ENCODE data around the gene LGALS3BP.

The LGALS3BP gene

GRCh38 chr17:79014158-79014758 lies 34.5 kb upstream of the LGALS3BP start:
- DNase-seq (ENCODE audit: insufficient read length, low spot score) (no peak), FAIRE-seq (no peak)

DNA sequence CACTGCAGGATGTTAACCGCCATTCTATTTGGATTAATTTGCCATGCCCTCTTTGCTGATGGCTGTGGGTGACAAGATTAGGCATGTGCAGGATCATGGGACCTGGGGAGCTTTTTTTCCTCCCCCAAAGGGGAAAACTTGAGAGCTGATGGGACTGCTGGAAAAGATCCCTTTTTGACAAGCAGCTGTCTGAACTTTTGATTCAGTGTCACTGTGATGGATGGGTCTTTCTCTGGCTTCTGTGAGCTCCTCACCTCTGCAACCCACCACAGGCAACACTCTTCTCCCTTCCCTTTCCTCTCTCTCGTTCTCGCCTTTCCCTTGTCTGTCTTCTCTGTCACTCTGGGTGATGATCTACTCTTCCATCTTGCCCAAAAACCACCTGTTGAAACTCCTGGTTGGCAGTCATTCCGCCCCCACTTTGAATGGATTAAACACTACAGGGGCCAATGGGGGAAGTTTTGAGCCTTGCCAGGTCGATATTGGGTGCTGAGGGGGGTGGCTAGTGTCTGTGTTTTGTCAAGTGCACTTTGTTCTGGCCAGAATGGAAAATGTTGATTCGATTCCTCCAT lies 32.9 kb upstream of the LGALS3BP start:
- no peak for FAIRE-seq
- DNase-seq (ENCODE audit: insufficient read length, low spot score): no peak

- FAIRE-seq: no peak
Measured at GRCh38 chr17:79011451-79012147, 31.9 kb upstream of the LGALS3BP start.

GRCh38 chr17:79010304-79010646 lies 30.6 kb upstream of the LGALS3BP start:
- DNase-seq (ENCODE audit: insufficient read length, low spot score): no peak
- no peak for FAIRE-seq

More at GRCh38 chr17:79011451-79012147, 31.9 kb upstream of the LGALS3BP start:
- DNase-seq (ENCODE audit: insufficient read length, low spot score): no peak

- DNase-seq (ENCODE audit: insufficient read length, low spot score): peak; percentile 90
- FAIRE-seq: peak; percentile 69
Measured at GRCh38 chr17:79009397-79010303, 29.9 kb upstream of the LGALS3BP start, which contains the start of gene CANT1. Gene CANT1 (minus strand): TSS chr17:79009764. CDS start chr17:78997622, 12,142 bp downstream.

GRCh38 chr17:79008666-79009387 lies 29.1 kb upstream of the LGALS3BP start:
- no peak for DNase-seq (ENCODE audit: insufficient read length, low spot score)
- FAIRE-seq: peak; percentile 16

GRCh38 chr17:79007504-79008381 lies 28.0 kb upstream of the LGALS3BP start:
- FAIRE-seq (no peak), DNase-seq (ENCODE audit: insufficient read length, low spot score) (no peak)

DNA sequence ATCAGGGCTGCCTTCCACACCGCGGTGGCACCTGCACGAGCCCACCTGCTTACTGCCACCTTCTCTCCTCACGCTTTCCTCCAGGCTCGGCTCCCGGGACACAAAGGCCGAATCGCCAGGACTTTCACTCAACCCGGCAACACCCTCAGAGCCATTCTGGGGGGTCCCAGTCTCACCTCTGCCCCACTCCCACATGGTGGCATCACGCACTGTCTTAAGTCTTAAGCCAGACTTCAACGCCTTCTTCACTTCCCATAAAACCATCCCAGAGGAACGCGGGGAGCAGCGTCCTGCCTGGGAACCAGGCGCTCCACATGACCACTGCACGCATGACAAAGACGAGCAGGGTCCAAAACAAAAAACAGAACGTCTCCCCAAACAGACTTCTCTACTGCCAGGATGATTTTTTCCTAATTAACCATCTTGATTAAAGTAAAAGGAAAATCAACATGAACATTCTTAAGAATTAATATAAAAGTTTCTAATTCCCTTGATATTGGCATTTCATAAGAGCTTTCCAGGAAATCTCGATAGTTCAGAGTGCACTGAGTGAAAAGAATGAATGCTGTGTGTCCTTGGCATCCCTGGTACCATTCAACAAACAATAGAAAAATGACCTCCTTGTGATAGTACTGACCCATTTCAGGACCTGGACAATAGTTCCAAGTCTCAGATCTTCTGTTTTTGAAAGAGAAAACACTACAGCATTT lies 27.2 kb upstream of the LGALS3BP start:
- DNase-seq (ENCODE audit: insufficient read length, low spot score) (no peak), FAIRE-seq (no peak)

DNA sequence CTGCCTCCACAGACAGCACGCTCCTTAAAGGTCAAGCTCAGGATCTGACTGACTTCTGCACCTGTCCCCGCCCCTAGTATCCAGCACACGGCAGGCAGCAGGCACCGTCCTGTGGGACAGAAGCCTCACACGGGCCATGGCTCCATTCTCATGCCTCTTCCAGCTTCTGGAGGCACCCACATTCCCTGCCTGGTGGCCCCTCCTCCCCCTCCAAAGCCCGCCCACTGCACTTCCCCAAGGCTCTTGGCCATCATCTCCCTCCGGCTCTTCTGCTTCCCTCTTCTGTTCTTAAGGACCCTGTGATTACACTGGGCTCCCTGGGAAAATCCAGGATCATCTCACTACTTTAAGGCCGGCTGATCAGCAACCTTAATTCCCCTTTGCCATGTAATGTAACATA lies 26.3 kb upstream of the LGALS3BP start:
- no peak for DNase-seq (ENCODE audit: insufficient read length, low spot score)
- FAIRE-seq: no peak

DNA sequence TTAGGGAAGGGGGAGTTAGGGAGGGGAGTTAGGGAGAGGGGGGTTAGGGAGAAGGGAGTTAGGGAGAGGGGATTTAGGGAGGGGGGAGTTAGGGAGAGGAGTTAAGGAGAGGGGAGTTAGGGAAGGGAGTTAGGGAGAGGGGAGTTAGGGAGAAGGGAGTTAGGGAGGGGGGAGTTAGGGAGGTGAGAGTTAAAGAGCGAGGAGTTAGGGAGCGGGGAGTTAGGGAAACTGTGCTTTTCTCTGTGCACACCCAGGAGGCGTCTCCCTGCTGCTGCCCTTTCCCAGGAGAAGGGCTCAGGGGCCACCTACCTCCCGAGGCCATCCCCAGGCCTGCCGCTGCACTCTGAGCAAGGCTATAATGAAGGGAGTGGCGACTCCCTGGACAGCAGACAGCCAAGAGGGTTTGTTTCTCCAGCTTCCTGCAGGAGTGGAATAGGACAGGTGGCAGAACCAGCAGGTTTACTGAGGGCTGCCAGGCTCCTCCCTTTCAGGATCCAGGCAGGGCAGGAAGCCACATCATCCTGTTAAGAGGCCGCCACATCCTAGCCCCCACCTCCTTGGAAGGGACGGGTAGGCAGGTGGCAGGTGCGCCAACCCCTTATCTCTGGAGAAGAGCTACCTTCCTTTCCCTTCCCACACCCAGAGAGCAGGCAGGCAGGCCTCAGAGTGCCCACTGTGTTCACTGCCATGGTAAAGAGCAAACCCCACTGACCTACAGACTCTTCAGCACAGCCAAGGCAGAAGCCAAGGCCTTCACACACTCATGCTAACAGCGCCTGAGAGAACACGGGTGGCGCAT lies 25.5 kb upstream of the LGALS3BP start:
- FAIRE-seq (no peak), DNase-seq (ENCODE audit: insufficient read length, low spot score) (no peak)

DNA sequence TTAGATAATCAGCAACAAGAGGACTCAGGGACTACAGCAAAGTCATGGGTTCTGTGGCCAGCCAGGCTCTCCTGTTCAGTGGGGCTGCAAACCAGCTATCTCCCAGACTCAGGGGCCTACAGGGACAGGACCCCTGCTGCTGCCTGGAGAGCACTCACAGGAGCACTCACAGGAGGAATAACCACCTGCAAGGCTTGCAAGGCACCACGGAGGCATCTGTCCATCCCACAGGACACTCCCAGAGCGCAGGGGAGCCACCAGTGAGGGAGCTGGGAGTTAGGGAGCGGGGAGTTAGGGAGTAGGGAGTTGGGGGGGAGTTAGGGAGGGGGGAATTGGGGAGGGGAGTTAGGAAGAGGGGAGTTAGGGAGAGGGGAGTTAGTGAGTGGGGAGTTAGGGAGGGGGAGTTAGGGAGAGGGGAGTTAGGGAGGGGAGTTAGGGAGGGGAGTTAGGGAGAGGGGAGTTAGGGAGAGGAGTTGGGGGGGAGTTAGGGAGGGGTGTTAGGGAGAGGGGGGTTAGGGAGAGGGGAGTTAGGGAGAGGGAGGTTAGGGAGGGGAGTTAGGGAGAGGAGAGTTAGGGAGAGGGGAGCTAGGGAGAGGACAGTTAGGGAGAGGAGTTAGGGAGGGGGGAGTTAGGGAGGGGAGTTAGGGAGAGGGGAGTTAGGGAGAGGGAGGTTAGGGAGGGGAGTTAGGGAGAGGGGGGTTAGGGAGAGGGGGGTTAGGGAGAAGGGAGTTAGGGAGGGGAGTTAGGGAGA lies 24.1 kb upstream of the LGALS3BP start:
- FAIRE-seq: no peak
- DNase-seq (ENCODE audit: insufficient read length, low spot score): no peak

DNA sequence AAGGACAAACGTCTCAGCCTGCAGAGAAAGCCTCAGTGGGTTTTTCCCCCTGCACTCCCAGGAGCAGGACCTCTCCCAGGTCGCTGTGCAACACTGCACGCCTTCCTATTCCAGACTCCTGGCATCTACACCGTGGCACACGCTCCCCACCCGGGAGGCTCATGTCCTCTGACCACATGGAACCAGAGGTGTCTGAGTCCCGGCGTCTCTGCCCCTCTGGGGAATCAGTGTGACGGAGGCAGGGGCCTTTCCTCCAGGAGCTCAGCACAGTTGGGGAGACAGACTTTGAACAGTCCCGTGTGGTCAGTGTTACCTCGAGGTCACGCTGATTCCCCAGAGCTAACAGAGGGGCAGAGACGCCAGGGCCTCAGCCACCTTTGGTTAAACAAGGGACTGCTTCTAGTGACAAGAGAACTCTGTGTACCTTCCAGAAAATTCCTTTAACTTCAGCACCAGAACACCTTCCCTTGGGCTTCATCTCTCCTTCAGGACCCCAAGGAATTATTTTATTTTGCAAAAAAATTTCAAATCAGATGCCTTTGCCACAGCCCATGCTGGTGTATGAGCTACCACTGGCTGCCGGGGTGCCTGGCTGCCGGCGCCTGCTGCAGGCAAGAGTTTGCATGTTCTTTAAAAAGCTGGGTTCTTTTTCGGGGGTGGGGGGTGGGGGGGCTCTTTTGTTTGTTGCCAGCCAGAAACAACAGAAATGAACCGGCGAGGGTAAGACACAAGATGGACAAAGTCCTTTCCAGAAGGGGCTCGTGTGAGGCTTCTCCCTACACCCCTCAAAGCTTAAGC lies 23.3 kb upstream of the LGALS3BP start:
- DNase-seq (ENCODE audit: insufficient read length, low spot score) (no peak), FAIRE-seq (no peak)

GRCh38 chr17:79002291-79002690 lies 22.6 kb upstream of the LGALS3BP start:
- DNase-seq (ENCODE audit: insufficient read length, low spot score) (no peak), FAIRE-seq (no peak)

- FAIRE-seq: no peak
- DNase-seq (ENCODE audit: insufficient read length, low spot score): no peak
Measured at GRCh38 chr17:79001190-79002020, 21.7 kb upstream of the LGALS3BP start.

DNA sequence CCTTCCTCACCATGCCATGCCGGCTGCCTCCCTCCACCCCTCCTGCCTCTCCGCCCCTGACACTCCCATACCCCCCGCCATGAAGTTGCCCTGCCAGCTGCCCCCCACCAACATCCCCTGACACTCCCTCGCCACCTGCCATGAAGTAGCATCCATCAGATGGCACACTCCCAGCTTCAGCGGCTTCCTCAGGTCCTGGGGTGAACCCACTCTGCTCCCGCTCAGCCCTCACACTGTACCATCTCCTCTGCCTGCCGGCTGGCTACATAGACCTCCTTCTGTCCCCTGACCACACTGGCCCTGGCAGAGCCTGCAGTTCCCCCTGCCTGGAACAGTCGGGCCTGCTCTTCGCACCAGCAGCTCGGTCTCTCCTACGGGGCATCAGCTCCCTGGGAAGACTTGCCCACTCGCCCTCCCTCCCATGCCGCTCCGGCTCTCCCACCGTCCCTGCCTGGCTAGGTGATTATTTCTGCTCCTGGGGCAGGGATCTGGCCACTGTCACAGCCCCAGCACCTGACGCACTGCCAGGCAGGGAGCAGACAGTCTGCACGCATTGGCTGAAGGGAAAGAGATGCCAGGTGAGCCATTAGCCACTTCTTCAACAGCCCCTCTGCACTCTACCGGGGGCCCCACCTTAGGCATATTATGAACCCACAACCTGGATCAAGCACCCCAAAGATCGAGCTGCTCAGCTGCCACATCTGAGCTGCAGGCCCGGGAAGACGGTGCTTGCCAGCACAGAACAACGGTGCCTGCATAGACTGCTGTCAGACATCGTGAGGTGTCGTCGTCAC lies 20.9 kb upstream of the LGALS3BP start:
- DNase-seq (ENCODE audit: insufficient read length, low spot score): no peak
- no peak for FAIRE-seq
